Measurements from ENCODE around the gene CMTM1. TPM values are rescaled to one million over a fixed set of nuclear protein-coding genes. Genes with fewer than 3 reads are reported as not detected.

CMTM1 gene
- total and polyA plus RNA-seq, 4 donors: 1.7 to 7.3 (median 2.6) TPM; not detected in 1

Other genes with a start within 250 kb of the CMTM1 start
- gene CDH5, start 199.7 kb upstream of the CMTM1 start, total RNA-seq: 10 to 100 TPM; 38.2 to 97.5 TPM
- gene CDH5, start 199.7 kb upstream of the CMTM1 start, polyA plus RNA-seq: 1 to 10 TPM; 1.5 to 3.6 TPM
- gene BEAN1, start 139.1 kb upstream of the CMTM1 start, total RNA-seq: 1 to 10 TPM in 1 of 2 donors, under 1 TPM in 1; 0.16 to 1.8 TPM
- under 1 TPM; 0.13 to 0.77 TPM for gene BEAN1, start 139.1 kb upstream of the CMTM1 start, polyA plus RNA-seq
- gene TK2, start 16.3 kb upstream of the CMTM1 start, total RNA-seq: 10 to 100 TPM; 27.4 to 43.4 TPM
- gene TK2, start 16.3 kb upstream of the CMTM1 start, polyA plus RNA-seq: 10 to 100 TPM; 18.9 to 30.3 TPM
- gene CKLF, start 13.9 kb upstream of the CMTM1 start, total RNA-seq: 10 to 100 TPM; 23.4 to 44.4 TPM
- gene CKLF, start 13.9 kb upstream of the CMTM1 start, polyA plus RNA-seq: 10 to 100 TPM; 19.9 to 45.0 TPM
- gene CMTM2, start 13.0 kb downstream of the CMTM1 start, total RNA-seq: 1 to 10 TPM in 1 of 2 donors, not detected in 1; 1.3 TPM
- gene CMTM2, start 13.0 kb downstream of the CMTM1 start, polyA plus RNA-seq: not detected
- gene CMTM3, start 38.3 kb downstream of the CMTM1 start, total RNA-seq: 10 to 100 TPM; 24.9 to 49.1 TPM
- gene CMTM3, start 38.3 kb downstream of the CMTM1 start, polyA plus RNA-seq: 10 to 100 TPM; 29.5 to 29.9 TPM
- gene CMTM4, start 130.3 kb downstream of the CMTM1 start, total RNA-seq: 10 to 100 TPM; 16.5 to 24.9 TPM
- gene CMTM4, start 130.3 kb downstream of the CMTM1 start, polyA plus RNA-seq: 10 to 100 TPM in 1 of 2 donors, 1 to 10 TPM in 1; 8.9 to 10.4 TPM
- 100 to 1,000 TPM; 166 to 169 TPM for gene DYNC1LI2, start 185.2 kb downstream of the CMTM1 start, total RNA-seq
- 100 to 1,000 TPM in 1 of 2 donors, 10 to 100 TPM in 1; 78.3 to 121 TPM for gene DYNC1LI2, start 185.2 kb downstream of the CMTM1 start, polyA plus RNA-seq
- gene TERB1, start 235.1 kb downstream of the CMTM1 start, total RNA-seq: not detected
- gene TERB1, start 235.1 kb downstream of the CMTM1 start, polyA plus RNA-seq: not detected